Measurements from ENCODE around the gene RRAS2. TPM values are rescaled to one million over a fixed set of nuclear protein-coding genes. Genes with fewer than 3 reads are reported as not detected.
"Not testable (repeated sequence)": the region's sequence is repeated elsewhere in the genome, so short reads cannot be mapped to it uniquely, and the experiment has no call there.

RRAS2 gene
- total RNA-seq, 4 donors from 2014 or later, result 26.4 to 36.7 (median 31.8) TPM

DNA sequence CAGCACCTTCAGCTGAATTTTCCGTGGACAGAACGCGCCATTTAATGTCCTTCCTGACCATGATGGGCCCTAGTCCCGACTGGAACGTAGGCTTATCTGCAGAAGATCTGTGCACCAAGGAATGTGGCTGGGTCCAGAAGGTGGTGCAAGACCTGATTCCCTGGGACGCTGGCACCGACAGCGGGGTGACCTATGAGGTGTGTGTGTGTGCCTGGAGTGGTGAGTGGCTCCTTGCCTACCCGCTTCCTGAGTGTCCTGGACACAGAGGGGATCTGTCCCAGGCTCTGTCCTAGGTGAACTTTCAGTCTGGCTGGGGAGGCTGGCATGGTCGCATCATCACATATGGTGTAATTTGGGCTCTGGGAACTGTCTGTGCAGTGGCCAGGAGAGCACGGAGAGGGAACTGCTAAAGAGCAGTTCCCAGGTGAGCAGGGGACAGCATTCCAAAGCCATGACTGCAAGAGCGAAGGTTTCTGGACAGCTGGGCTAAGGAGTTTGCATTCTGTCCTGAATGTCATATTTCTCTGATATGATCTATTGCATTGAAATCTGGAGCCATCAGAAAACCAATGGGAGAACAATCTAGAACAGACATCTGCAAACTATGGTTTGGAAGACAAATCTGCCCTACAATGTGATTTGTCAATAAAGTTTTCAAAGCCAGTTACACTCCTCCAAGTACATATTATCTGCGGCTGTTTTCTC is 104.3 kb downstream of the RRAS2 start:
- H3K4me3 ChIP-seq (ENCODE audit: low read depth, poor library complexity, severe bottlenecking), result no peak overlapping the region
- intact Hi-C loops (cut with DNase I; ENCODE audit: low total_unique reads), result no loop called here
- TF ChIP-seq, protein P1, sequence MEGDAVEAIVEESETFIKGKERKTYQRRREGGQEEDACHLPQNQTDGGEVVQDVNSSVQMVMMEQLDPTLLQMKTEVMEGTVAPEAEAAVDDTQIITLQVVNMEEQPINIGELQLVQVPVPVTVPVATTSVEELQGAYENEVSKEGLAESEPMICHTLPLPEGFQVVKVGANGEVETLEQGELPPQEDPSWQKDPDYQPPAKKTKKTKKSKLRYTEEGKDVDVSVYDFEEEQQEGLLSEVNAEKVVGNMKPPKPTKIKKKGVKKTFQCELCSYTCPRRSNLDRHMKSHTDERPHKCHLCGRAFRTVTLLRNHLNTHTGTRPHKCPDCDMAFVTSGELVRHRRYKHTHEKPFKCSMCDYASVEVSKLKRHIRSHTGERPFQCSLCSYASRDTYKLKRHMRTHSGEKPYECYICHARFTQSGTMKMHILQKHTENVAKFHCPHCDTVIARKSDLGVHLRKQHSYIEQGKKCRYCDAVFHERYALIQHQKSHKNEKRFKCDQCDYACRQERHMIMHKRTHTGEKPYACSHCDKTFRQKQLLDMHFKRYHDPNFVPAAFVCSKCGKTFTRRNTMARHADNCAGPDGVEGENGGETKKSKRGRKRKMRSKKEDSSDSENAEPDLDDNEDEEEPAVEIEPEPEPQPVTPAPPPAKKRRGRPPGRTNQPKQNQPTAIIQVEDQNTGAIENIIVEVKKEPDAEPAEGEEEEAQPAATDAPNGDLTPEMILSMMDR (IDR thresholded peaks at IDR 0.05), result no peak
- no peak for TF ChIP-seq POLR2A (IDR thresholded peaks at IDR 0.05)
- no peak for DNase-seq (ENCODE audit: low spot score in 2 of 2)
- WGBS, 2 donors, result 89% methylated on average over 13 of the region's 13 CpGs

DNA sequence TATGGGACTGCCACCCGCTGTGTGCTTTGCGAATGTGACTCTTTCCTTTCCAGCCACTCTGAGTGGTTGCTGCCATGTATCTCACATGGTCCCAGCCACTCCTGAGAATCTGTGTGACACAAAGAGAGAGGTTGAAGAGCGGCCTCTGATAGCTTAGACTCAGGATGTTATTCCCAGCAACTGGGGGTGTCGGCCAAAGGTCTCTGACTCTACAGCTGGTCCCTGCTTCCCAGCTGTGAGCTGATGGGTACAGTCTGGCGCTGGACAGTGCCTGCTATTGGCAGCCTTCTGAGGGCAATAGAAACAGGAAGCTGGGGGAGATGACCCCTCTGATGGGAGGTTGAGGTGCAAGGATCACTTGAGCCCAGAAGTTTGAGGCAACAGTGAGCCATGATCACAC is 105.1 kb downstream of the RRAS2 start:
- no peak overlapping the region for H3K4me3 ChIP-seq (ENCODE audit: low read depth, poor library complexity, severe bottlenecking)
- intact Hi-C loops (cut with DNase I; ENCODE audit: low total_unique reads), result no loop called here
- TF ChIP-seq POLR2A (IDR thresholded peaks at IDR 0.05), result no peak
- TF ChIP-seq, protein P1 (IDR thresholded peaks at IDR 0.05), result no peak
- WGBS, 2 donors, result 68 to 88% methylated on average over 5 of the region's 5 CpGs
- peak in 1 of 2 donors; percentile 68 for DNase-seq (ENCODE audit: low spot score in 2 of 2)

DNA sequence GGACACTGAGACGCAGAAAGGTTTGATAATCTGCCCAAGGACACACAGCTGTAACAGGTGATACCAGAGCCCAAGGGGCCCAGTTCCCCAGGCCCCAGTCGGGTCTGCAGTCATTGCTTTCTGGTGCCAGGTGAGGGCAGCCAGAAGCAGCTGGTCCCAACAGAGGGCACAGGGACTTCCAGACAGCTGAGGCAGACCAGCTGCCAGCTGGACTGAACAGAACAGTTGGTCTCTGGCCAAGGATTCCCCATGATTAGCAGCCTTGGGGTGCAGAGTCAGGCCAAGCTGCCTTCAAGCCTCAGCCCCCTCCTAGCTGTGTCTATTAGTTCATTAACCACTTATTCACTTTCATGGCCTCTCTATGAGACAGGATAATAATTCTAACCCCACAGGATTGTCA is 105.6 kb downstream of the RRAS2 start:
- 58 to 59% methylated on average over 2 of the region's 2 CpGs for WGBS, 2 donors
- H3K4me3 ChIP-seq (ENCODE audit: low read depth, poor library complexity, severe bottlenecking), result no peak overlapping the region
- intact Hi-C loops (cut with DNase I; ENCODE audit: low total_unique reads), result no loop called here
- TF ChIP-seq, protein P1 (IDR thresholded peaks at IDR 0.05), result no peak
- TF ChIP-seq POLR2A (IDR thresholded peaks at IDR 0.05), result no peak
- peak in 1 of 2 donors; percentile 63 for DNase-seq (ENCODE audit: low spot score in 2 of 2)

DNA sequence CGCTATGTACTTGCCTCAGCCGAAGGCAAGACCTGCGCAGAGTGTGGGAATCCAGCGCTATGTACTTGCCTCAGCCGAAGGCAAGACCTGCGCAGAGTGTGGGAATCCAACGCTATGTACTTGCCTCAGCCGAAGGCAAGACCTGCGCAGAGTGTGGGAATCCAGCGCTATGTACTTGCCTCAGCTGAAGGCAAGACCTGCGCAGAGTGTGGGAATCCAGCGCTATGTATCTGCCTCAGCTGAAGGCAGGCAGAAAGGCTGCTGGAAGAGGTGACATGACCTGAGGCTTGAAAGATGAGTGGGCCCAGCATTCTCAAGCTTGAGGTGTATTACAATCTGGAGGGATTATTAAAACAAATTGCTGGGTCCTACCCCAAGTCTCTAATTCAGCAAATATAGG is 106.5 kb downstream of the RRAS2 start:
- WGBS, 2 donors, result 91 to 98% methylated on average over 5 to 6 of the region's 12 CpGs
- H3K4me3 ChIP-seq (ENCODE audit: low read depth, poor library complexity, severe bottlenecking); intact Hi-C loops (cut with DNase I; ENCODE audit: low total_unique reads): not testable (repeated sequence)
- DNase-seq (ENCODE audit: low spot score in 2 of 2), result peak in 1 of 2 donors; percentile 15

DNA sequence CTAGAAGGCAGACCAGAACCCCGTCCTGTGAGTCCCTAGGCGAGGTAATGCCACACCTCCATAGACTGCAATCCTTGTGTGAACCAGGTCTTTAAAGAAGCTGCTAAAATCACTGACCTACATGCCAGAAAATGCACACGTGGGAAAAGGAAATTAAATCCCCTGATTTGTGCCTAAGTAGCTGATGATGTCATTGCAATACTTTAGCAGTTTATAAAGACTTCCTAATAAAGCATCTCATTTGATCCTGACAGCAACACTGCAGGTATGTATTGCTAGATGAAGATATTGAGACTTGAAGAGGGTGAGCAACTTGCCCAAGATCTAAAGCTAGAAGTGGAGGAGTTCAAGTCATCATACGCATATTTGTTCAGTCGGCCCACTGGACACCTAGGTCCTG is 107.2 kb downstream of the RRAS2 start:
- no peak overlapping the region for H3K4me3 ChIP-seq (ENCODE audit: low read depth, poor library complexity, severe bottlenecking)
- intact Hi-C loops (cut with DNase I; ENCODE audit: low total_unique reads), result no loop called here
- no peak for DNase-seq (ENCODE audit: low spot score in 2 of 2)
- TF ChIP-seq POLR2A (IDR thresholded peaks at IDR 0.05), result no peak
- TF ChIP-seq, protein P1 (IDR thresholded peaks at IDR 0.05), result no peak
- WGBS, 2 donors, result 64 to 75% methylated on average over 5 of the region's 5 CpGs

DNA sequence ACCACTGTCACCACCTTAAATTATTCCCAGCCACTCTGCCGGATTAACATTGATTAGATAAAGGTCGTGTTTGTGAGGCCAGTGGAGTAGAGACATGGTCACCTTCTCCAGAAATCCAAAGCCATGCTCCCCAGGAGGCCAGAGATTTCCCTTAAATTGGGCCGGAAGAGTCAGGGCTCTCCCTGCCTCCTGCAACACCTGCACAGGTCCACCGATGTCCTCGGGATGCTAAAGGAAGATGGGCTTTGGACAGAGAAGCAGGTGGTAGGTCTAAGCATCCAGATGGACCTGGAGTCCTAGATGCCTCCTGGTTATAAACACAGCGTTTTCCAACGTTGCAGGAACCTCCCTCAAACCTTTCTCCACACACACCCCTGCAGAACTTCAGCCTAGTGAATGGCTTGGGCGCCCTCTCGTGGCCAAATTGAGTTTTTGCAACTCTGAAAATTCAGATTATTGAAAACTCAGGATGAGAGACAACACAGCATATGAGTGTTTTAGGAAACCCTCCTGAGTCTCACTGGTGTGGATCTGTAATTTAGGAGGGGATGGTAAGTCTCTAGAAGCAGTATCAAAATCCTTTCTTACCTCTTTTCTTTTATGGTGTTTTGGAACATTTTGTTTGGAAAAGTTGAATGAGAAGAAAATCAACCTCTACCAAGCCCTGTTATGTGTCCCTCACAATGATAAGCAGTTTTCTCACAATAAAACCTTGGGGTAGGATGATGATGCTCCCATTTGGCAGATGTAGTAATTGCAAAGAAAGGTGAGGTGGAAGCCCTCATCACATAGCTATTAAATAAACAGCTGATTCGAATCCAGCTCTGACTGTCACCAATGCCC is 109.6 kb downstream of the RRAS2 start:
- peak in 1 of 2 donors; percentile 86 for DNase-seq (ENCODE audit: low spot score in 2 of 2)
- no peak overlapping the region for H3K4me3 ChIP-seq (ENCODE audit: low read depth, poor library complexity, severe bottlenecking)
- 28 to 30% methylated on average over 10 of the region's 10 CpGs for WGBS, 2 donors
- intact Hi-C loops (cut with DNase I; ENCODE audit: low total_unique reads), result loop anchor here (5.0 to 10.0 kb wide), 2 partner anchors 292 to 475 kb away; no protein-coding TSS in a partner anchor
- TF ChIP-seq POLR2A (IDR thresholded peaks at IDR 0.05), result no peak
- TF ChIP-seq, protein P1 (IDR thresholded peaks at IDR 0.05), result peak in 1 of 3 donors; percentile 50
